ENCODE data around the gene AIG1. TPM values are rescaled to one million over a fixed set of nuclear protein-coding genes. Genes with fewer than 3 reads are reported as not detected.

The AIG1 gene
- polyA plus RNA-seq, 1 experiment, result 43.2 TPM

DNA sequence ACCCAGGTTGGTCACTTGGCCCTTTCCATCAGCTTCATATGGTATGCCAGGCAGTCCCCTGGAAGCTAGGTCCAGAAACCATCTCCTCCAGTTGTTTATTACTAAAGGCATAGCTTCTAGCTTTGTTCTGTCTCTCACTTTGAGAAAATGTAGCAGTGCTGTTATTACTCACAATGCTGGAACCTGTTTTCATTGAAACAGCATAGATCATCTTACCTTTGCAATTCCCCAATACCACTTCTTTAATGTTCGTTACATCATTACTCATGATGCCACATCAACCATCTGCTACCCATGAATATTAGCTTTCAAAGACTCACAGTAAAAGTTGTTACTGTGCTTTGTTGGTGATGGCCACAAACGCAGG is 301.5 kb downstream of the AIG1 start:
- TF ChIP-seq, protein P1, sequence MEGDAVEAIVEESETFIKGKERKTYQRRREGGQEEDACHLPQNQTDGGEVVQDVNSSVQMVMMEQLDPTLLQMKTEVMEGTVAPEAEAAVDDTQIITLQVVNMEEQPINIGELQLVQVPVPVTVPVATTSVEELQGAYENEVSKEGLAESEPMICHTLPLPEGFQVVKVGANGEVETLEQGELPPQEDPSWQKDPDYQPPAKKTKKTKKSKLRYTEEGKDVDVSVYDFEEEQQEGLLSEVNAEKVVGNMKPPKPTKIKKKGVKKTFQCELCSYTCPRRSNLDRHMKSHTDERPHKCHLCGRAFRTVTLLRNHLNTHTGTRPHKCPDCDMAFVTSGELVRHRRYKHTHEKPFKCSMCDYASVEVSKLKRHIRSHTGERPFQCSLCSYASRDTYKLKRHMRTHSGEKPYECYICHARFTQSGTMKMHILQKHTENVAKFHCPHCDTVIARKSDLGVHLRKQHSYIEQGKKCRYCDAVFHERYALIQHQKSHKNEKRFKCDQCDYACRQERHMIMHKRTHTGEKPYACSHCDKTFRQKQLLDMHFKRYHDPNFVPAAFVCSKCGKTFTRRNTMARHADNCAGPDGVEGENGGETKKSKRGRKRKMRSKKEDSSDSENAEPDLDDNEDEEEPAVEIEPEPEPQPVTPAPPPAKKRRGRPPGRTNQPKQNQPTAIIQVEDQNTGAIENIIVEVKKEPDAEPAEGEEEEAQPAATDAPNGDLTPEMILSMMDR (IDR thresholded peaks at IDR 0.05; ENCODE audit: insufficient read depth, low read depth, low read length), result no peak
- ChIA-PET CTCF (no interaction called here), POLR2A (no interaction called here)
- Histone ChIP-seq H3K36me3 (ENCODE audit: control insufficient read depth, insufficient read depth, low read length) (no peaks in the 10 kb centered on the region), H3K27me3 (ENCODE audit: control insufficient read depth, insufficient read depth, low read length) (no peaks in the 10 kb centered on the region), H3K4me3 (ENCODE audit: low read depth, low read length) (no peak overlapping the region)
- DNase-seq (ENCODE audit: low read depth), result no peak

DNA sequence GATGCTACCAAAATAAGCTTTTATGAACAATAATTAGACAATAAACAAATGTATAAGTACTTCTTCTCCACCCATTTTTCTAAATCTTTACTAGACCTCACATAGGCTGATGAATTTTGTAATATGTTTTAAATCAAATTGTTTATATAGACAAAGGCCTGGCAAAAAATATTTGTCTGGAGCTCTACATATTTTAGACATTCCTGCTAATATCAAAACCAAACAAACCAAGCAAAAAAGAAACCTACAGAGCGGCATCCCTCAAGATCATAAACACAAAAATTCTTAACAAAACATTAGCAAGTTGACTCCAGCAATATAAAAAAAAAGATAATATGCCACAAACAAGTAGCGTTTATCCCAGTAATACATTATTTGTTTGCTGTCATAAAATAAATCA is 302.6 kb downstream of the AIG1 start:
- ChIA-PET POLR2A (interaction anchor here (0.7 kb wide), 1 partner anchor 14 kb away, joined by 3 read pairs; no protein-coding TSS in a partner anchor), CTCF (no interaction called here)
- Histone ChIP-seq H3K36me3 (ENCODE audit: control insufficient read depth, insufficient read depth, low read length) (no peaks in the 10 kb centered on the region), H3K4me3 (ENCODE audit: low read depth, low read length) (no peak overlapping the region), H3K27me3 (ENCODE audit: control insufficient read depth, insufficient read depth, low read length) (no peaks in the 10 kb centered on the region)
- no peak for DNase-seq (ENCODE audit: low read depth)
- TF ChIP-seq, protein P1 (IDR thresholded peaks at IDR 0.05; ENCODE audit: insufficient read depth, low read depth, low read length), result no peak

DNA sequence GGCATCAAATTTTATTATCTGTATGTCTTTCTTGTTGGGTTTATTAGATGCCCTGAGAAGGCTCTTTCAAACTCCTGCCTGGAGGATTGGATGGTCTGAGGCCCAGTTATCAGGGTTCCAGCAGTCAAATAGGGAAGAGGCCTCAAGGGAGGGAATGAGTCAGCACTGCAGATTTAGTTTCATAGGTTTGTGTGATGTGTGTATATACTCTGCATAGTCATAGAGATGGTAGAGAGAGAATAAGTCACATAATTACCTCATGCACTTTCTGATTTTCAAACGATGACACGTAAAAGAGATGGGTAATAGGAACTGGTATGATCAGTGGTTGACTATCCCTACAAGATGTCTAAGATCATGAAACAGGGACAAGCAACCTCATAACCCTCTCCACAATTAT is 307.7 kb downstream of the AIG1 start:
- DNase-seq (ENCODE audit: low read depth), result no peak
- H3K4me3 ChIP-seq (ENCODE audit: low read depth, low read length), result no peak overlapping the region
- CTCF ChIA-PET, result no interaction called here
- POLR2A ChIA-PET, result no interaction called here
- TF ChIP-seq, protein P1 (IDR thresholded peaks at IDR 0.05; ENCODE audit: insufficient read depth, low read depth, low read length), result no peak
- H3K27me3 ChIP-seq (ENCODE audit: control insufficient read depth, insufficient read depth, low read length), result no peaks in the 10 kb centered on the region
- no peaks in the 10 kb centered on the region for H3K36me3 ChIP-seq (ENCODE audit: control insufficient read depth, insufficient read depth, low read length)

DNA sequence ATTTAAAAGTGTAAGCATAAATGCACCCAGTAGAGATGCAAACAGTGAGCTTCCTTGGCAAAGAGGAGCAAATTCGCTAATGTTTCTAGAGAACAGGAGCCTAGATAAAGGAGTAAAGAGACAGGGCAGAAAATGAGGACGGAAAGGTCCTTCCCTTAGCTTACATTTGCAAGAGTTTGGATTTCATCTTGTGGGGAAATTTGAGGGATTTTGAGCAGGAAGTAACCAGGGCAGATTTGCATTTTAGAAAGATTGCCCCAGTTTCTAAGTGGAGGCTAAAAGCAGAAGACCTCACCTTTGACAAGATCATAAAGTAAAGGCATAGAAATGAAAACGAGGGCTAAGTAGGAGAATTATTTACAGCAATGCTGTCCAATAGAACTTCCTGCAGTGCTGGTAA is 309.3 kb downstream of the AIG1 start:
- TF ChIP-seq, protein P1 (IDR thresholded peaks at IDR 0.05; ENCODE audit: insufficient read depth, low read depth, low read length), result no peak
- Histone ChIP-seq H3K27me3 (ENCODE audit: control insufficient read depth, insufficient read depth, low read length) (no peaks in the 10 kb centered on the region), H3K36me3 (ENCODE audit: control insufficient read depth, insufficient read depth, low read length) (no peaks in the 10 kb centered on the region), H3K4me3 (ENCODE audit: low read depth, low read length) (no peak overlapping the region)
- CTCF ChIA-PET, result interaction anchor here (0.6 kb wide), 1 partner anchor 32 kb away, joined by 3 read pairs; no protein-coding TSS in a partner anchor
- no peak for DNase-seq (ENCODE audit: low read depth)
- POLR2A ChIA-PET, result no interaction called here

DNA sequence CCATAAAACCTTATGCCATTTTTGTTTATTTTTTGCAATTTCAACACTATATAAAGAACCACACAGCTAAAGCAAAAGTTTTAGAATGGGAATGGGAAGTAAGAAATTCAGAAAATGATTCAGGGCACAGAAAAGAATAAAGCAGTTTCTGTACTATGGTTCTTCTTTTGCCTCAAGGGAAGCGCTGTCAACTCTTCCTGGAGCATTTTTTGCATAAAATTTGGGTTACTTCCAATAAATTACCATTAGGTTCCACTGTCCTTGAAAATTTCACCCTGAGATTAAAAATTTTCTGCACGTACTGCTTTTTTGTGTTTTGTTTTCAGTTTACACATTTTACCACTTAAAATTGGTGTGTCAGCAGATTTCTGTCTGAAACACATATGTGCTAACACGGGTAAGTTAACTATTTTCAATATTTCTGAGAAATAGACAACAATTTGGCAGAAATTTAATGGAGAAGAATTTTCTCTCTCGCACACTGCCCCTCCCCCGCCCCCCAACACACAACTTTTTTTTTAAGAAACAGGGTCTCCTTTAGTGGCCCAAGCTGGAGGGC is 310.2 kb downstream of the AIG1 start:
- TF ChIP-seq, protein P1 (IDR thresholded peaks at IDR 0.05; ENCODE audit: insufficient read depth, low read depth, low read length), result no peak
- Histone ChIP-seq H3K4me3 (ENCODE audit: low read depth, low read length) (no peak overlapping the region), H3K36me3 (ENCODE audit: control insufficient read depth, insufficient read depth, low read length) (no peaks in the 10 kb centered on the region), H3K27me3 (ENCODE audit: control insufficient read depth, insufficient read depth, low read length) (0 out of 2 replicates have a peak, but pooled peaks cover 2% of the 10 kb centered on the region)
- ChIA-PET CTCF (interaction anchor here (0.6 kb wide), 1 partner anchor 1314 kb away, joined by 3 read pairs; no protein-coding TSS in a partner anchor), POLR2A (no interaction called here)
- DNase-seq (ENCODE audit: low read depth), result no peak
